Liver (tissue), 9 donors: ENCODE results near the gene AFF4. TPM values are rescaled to one million over a fixed set of nuclear protein-coding genes. Genes with fewer than 3 reads are reported as not detected.

Source experiments
- DNase-seq: peaks from one replicate; pipeline ENCODE4 v3.0.0-alpha.2; 2017; ENCODE audit warnings: low spot score
- H3K27ac ChIP-seq, 2 donors: one replicate each; pipeline ENCODE4 v1.7.0; 2013; ENCODE audit warnings: inconsistent platforms in 2 of 2, low read length in 2 of 2, control low read depth in 1 of 2, low read depth in 1 of 2, mild to moderate bottlenecking in 1 of 2
- H3K27me3 ChIP-seq, 4 donors: one replicate each; pipeline versions ENCODE4 v1.6.1 to v1.7.0; 2013; ENCODE audit warnings: low read length in 3 of 4, inconsistent platforms in 1 of 4, mild to moderate bottlenecking in 1 of 4, moderate library complexity in 1 of 4; ENCODE audit not compliant: control insufficient read depth in 4 of 4, insufficient read depth in 4 of 4
- H3K36me3 ChIP-seq, 4 donors: one replicate each; pipeline versions ENCODE4 v1.6.1 to v1.7.0; 2013; ENCODE audit warnings: low read length in 3 of 4, mild to moderate bottlenecking in 3 of 4, low read depth in 1 of 4, moderate library complexity in 1 of 4; ENCODE audit not compliant: control insufficient read depth in 4 of 4, insufficient read depth in 3 of 4
- H3K4me1 ChIP-seq, 4 donors: one replicate each; pipeline versions ENCODE4 v1.6.1 to v1.7.0; 2013; ENCODE audit warnings: low read length in 3 of 4, mild to moderate bottlenecking in 3 of 4, moderate library complexity in 1 of 4; ENCODE audit not compliant: control insufficient read depth in 4 of 4, insufficient read depth in 4 of 4
- H3K4me3 ChIP-seq, 3 donors: one replicate each; pipeline versions ENCODE4 v1.6.1 to v1.7.0; 2013; ENCODE audit warnings: low read length in 3 of 3, control low read depth in 1 of 3, low read depth in 1 of 3, mild to moderate bottlenecking in 1 of 3
- H3K9ac ChIP-seq, 2 donors: one replicate each; pipeline ENCODE4 v1.7.0; 2013; ENCODE audit warnings: low read length in 2 of 2, mild to moderate bottlenecking in 2 of 2, moderate library complexity in 2 of 2, control low read depth in 1 of 2, low read depth in 1 of 2
- H3K9me3 ChIP-seq, 4 donors: one replicate each; pipeline versions ENCODE4 v1.6.1 to v1.7.0; 2013; ENCODE audit warnings: low read length in 3 of 4; ENCODE audit not compliant: control insufficient read depth in 4 of 4
- ATF3 ChIP-seq: IDR thresholded peaks from 2 replicates; pipeline ENCODE4 v1.6.1; 2016; ENCODE audit warnings: antibody characterized with exemption
- CTCF ChIP-seq: fragments of 150-350 bp; IDR thresholded peaks from 2 replicates; pipeline ENCODE4 v1.5.1; 2017; ENCODE audit warnings: improper control_type of control experiment, low read depth, low read length; ENCODE audit not compliant: missing input control
- EGR1 ChIP-seq, 2 donors: IDR thresholded peaks; 2 replicates each; pipeline ENCODE4 v1.6.1; 2016 to 2018; ENCODE audit warnings: antibody characterized with exemption in 2 of 2, low read depth in 2 of 2
- FOXA1 ChIP-seq: IDR thresholded peaks from 2 replicates; pipeline ENCODE4 v1.6.1; 2016; ENCODE audit warnings: antibody characterized with exemption
- FOXA2 ChIP-seq: IDR thresholded peaks from 2 replicates; pipeline ENCODE4 v1.6.1; 2016; ENCODE audit warnings: antibody characterized with exemption
- GABPA ChIP-seq, 2 donors: IDR thresholded peaks in 1 of 2; conservative IDR thresholded peaks in 1 of 2; 2 replicates each; pipeline ENCODE4 v1.6.1; 2016; ENCODE audit warnings: antibody characterized with exemption in 2 of 2, mild to moderate bottlenecking in 1 of 2, moderate library complexity in 1 of 2
- HNF4A ChIP-seq, 2 donors: conservative IDR thresholded peaks; 2 replicates each; pipeline ENCODE4 v1.6.1; 2016; ENCODE audit warnings: antibody characterized with exemption in 2 of 2, mild to moderate bottlenecking in 2 of 2
- HNF4G ChIP-seq: IDR thresholded peaks from 2 replicates; pipeline ENCODE4 v1.6.1; 2016; ENCODE audit warnings: antibody characterized with exemption
- JUND ChIP-seq, 2 donors: IDR thresholded peaks; 2 replicates each; pipeline ENCODE4 v1.6.1; 2016; ENCODE audit warnings: antibody characterized with exemption in 2 of 2
- MAX ChIP-seq: IDR thresholded peaks from 2 replicates; pipeline ENCODE4 v1.6.1; 2016; ENCODE audit warnings: antibody characterized with exemption
- NR2F2 ChIP-seq: IDR thresholded peaks from 2 replicates; pipeline ENCODE4 v1.6.1; 2016; ENCODE audit warnings: antibody characterized with exemption
- RAD21 ChIP-seq, 2 donors: IDR thresholded peaks; 2 replicates each; pipeline ENCODE4 v1.6.1; 2016; ENCODE audit warnings: antibody characterized with exemption in 2 of 2, mild to moderate bottlenecking in 2 of 2
- RXRA ChIP-seq, 2 donors: IDR thresholded peaks; 2 replicates each; pipeline ENCODE4 v1.6.1; 2017 to 2018; ENCODE audit warnings: antibody characterized with exemption in 2 of 2, mild to moderate bottlenecking in 1 of 2
- SP1 ChIP-seq: IDR thresholded peaks from 2 replicates; pipeline ENCODE4 v1.6.1; 2018; ENCODE audit warnings: antibody characterized with exemption, mild to moderate bottlenecking
- TAF1 ChIP-seq: conservative IDR thresholded peaks from 2 replicates; pipeline ENCODE4 v1.6.1; 2016; ENCODE audit warnings: antibody characterized with exemption, mild to moderate bottlenecking
- YY1 ChIP-seq: IDR thresholded peaks from 2 replicates; pipeline ENCODE4 v1.6.1; 2016; ENCODE audit warnings: antibody characterized with exemption, mild to moderate bottlenecking
- ZBTB33 ChIP-seq: IDR thresholded peaks from 2 replicates; pipeline ENCODE4 v1.6.1; 2016; ENCODE audit warnings: antibody characterized with exemption
- WGBS: extraction: QIAGEN DNeasy Blood & Tissue Kit; methylation state at CpG from one replicate; pipeline ENCODE4 v1.1.7; 2013; 5-methylcytosine and 5-hydroxymethylcytosine counted together
- polyA plus RNA-seq, 2 donors: library from polyadenylated mRNA; stranded (reverse) in 1 of 2; unstranded in 1 of 2; fragments of 200-250 nt in 1 of 2; fragments of >200 nt in 1 of 2; fragmentation: Nextera tagmentation in 1 of 2; extraction: Ambion mirVana in 1 of 2; gene quantifications; one replicate each; pipeline versions ENCODE4 v1.2.1 to v1.2.3, GENCODE V29; 2013 to 2015
- total RNA-seq, 2 donors: library from RNA; depleted of rRNA; stranded (reverse); fragments of >200 nt; gene quantifications; one replicate each; pipeline ENCODE4 v1.2.3, GENCODE V29; 2014
- TF ChIP-seq, protein P1 (sequence below): IDR thresholded peaks from 2 replicates; pipeline ENCODE4 v1.6.1; 2016; ENCODE audit warnings: antibody characterized with exemption, mild to moderate bottlenecking
- donor health status: healthy.
- donor health status: healthy.
- donor health status: healthy.
- donor health status: healthy.
- donor health status: healthy.

The AFF4 gene
- total and polyA plus RNA-seq, 4 donors: 5.5 to 19.1 (median 16.9) TPM

- Histone ChIP-seq H3K36me3 (no peaks in the 10 kb centered on the region), H3K27me3 (no peaks in the 10 kb centered on the region), H3K9me3 (no peaks in the 10 kb centered on the region), H3K9ac (no peak overlapping the region), H3K4me3 (no peak overlapping the region), H3K4me1 (peaks cover 0 to 4% (median 3%) of the 10 kb centered on the region in 4 donors), H3K27ac (no peak overlapping the region)
- no peak for DNase-seq
- 83% methylated on average over 5 of the region's 5 CpGs for WGBS
- no peak for TF ChIP-seq HNF4G
- TF ChIP-seq SP1: no peak
- TF ChIP-seq CTCF: no peak
- TF ChIP-seq FOXA2: no peak
- no peak for TF ChIP-seq GABPA (IDR thresholded peaks at IDR 0.05 in 1 of 2, conservative IDR thresholded peaks at IDR 0.05 in 1 of 2)
Measured at GRCh38 chr5:132860742-132861141, 102.7 kb downstream of the AFF4 start.

DNA sequence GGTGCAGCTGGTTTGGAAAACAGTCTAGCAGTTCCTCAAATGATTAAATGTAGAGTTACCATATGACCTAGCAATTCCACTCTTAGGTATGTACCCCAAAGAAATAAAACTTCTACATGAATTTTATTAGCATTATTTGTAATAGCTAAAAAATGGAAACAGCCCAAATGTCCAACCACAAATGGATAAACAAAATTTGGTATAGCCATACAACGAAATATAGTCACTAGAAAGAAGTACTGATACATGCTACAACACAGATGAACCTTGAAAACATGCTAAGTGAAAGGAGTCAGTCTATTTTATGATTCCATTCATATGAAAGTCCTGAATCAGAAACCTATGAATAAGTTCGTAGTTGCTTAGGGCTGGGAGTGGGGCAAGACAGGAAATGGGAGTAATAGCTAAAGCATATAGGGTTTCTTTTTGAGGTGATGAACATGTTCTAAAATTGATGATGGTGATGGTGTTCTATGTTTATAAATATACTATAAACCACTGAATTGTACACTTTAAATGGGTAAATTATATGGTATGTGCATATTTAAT lies 103.5 kb downstream of the AFF4 start:
- Histone ChIP-seq H3K27ac (no peak overlapping the region), H3K4me3 (no peak overlapping the region), H3K36me3 (no peaks in the 10 kb centered on the region), H3K9ac (no peak overlapping the region), H3K27me3 (no peaks in the 10 kb centered on the region), H3K4me1 (peaks cover 0 to 3% (median 0%) of the 10 kb centered on the region in 4 donors), H3K9me3 (no peaks in the 10 kb centered on the region)
- no peak for TF ChIP-seq YY1
- no peak for TF ChIP-seq RAD21 (IDR thresholded peaks at IDR 0.05)
- no peak for DNase-seq
- WGBS: 90% methylated on average over 2 of the region's 2 CpGs

GRCh38 chr5:132856011-132856410 lies 107.4 kb downstream of the AFF4 start:
- H3K27ac ChIP-seq: no peak overlapping the region
- no peak overlapping the region for H3K9ac ChIP-seq
- 94% methylated on average over 3 of the region's 3 CpGs for WGBS
- H3K4me1 ChIP-seq: peaks cover 0 to 10% (median 0%) of the 10 kb centered on the region in 4 donors
- no peak overlapping the region for H3K4me3 ChIP-seq
- H3K27me3 ChIP-seq: no peaks in the 10 kb centered on the region
- DNase-seq: no peak
- H3K9me3 ChIP-seq: no peaks in the 10 kb centered on the region
- no peak for TF ChIP-seq RAD21 (IDR thresholded peaks at IDR 0.05)
- no peak for TF ChIP-seq ZBTB33
- TF ChIP-seq EGR1 (IDR thresholded peaks at IDR 0.05; ENCODE audit: low read depth in 2 of 2): no peak
- TF ChIP-seq MAX: no peak
- TF ChIP-seq GABPA (IDR thresholded peaks at IDR 0.05 in 1 of 2, conservative IDR thresholded peaks at IDR 0.05 in 1 of 2): no peak
- no peak for TF ChIP-seq HNF4A (conservative IDR thresholded peaks at IDR 0.05)
- TF ChIP-seq ATF3: no peak
- TF ChIP-seq RXRA (IDR thresholded peaks at IDR 0.05): no peak
- TF ChIP-seq FOXA1: no peak
- TF ChIP-seq YY1: no peak
- TF ChIP-seq CTCF: no peak
- TF ChIP-seq TAF1: no peak
- TF ChIP-seq JUND (IDR thresholded peaks at IDR 0.05): no peak
- TF ChIP-seq NR2F2: no peak
- no peak for TF ChIP-seq FOXA2
- no peak for TF ChIP-seq HNF4G
- TF ChIP-seq, protein P1, sequence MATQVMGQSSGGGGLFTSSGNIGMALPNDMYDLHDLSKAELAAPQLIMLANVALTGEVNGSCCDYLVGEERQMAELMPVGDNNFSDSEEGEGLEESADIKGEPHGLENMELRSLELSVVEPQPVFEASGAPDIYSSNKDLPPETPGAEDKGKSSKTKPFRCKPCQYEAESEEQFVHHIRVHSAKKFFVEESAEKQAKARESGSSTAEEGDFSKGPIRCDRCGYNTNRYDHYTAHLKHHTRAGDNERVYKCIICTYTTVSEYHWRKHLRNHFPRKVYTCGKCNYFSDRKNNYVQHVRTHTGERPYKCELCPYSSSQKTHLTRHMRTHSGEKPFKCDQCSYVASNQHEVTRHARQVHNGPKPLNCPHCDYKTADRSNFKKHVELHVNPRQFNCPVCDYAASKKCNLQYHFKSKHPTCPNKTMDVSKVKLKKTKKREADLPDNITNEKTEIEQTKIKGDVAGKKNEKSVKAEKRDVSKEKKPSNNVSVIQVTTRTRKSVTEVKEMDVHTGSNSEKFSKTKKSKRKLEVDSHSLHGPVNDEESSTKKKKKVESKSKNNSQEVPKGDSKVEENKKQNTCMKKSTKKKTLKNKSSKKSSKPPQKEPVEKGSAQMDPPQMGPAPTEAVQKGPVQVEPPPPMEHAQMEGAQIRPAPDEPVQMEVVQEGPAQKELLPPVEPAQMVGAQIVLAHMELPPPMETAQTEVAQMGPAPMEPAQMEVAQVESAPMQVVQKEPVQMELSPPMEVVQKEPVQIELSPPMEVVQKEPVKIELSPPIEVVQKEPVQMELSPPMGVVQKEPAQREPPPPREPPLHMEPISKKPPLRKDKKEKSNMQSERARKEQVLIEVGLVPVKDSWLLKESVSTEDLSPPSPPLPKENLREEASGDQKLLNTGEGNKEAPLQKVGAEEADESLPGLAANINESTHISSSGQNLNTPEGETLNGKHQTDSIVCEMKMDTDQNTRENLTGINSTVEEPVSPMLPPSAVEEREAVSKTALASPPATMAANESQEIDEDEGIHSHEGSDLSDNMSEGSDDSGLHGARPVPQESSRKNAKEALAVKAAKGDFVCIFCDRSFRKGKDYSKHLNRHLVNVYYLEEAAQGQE: no peak
- no peaks in the 10 kb centered on the region for H3K36me3 ChIP-seq
